HG03066 (cell line): ENCODE measurements around the gene RAPGEFL1.
"Not testable (repeated sequence)": the region's sequence is repeated elsewhere in the genome, so short reads cannot be mapped to it uniquely, and the experiment has no call there.

ENCODE experiments used
- ATAC-seq: cut with Tn5 transposase; IDR thresholded peaks from one replicate; pipeline ENCODE4 v1.9.1; 2021; ENCODE audit warnings: low read depth; ENCODE audit not compliant: unreplicated experiment

Gene RAPGEFL1, protein sequence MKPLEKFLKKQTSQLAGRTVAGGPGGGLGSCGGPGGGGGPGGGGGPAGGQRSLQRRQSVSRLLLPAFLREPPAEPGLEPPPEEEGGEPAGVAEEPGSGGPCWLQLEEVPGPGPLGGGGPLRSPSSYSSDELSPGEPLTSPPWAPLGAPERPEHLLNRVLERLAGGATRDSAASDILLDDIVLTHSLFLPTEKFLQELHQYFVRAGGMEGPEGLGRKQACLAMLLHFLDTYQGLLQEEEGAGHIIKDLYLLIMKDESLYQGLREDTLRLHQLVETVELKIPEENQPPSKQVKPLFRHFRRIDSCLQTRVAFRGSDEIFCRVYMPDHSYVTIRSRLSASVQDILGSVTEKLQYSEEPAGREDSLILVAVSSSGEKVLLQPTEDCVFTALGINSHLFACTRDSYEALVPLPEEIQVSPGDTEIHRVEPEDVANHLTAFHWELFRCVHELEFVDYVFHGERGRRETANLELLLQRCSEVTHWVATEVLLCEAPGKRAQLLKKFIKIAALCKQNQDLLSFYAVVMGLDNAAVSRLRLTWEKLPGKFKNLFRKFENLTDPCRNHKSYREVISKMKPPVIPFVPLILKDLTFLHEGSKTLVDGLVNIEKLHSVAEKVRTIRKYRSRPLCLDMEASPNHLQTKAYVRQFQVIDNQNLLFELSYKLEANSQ

DNA sequence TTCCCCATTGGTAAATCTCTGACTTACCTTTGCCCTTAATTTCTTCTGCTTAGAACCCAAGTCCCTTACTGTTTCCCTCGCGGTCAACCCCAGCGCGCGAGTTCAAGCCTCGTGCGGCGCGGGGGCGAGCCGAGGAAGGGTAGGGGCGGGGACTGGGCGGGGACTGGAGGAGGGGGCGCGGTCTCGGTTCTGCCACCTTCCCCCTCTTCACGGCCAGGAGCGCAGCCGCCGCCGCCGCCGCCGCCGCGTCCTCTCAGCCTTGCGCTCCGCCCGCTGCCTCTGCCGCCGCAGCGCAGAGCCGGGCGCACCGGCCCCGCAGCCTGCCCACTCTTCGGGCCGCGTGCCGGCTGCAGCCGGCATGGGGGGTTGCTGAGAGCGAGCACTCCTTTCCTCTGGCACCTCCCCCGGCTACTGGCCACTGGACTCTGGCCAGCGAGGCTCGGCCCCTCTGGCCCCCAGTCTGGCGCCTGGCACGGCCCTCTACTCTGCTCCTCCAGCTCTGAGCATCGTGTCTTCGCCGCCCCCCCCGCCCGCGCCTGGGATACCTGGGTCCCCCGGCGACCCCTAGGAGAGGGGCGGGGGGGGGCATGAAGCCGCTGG is at the start of gene RAPGEFL1:
Gene RAPGEFL1 (plus strand): TSS at position 196 of the 600 bp plus-strand sequence. CDS start 392 bp downstream, at position 588.
- no peak for ATAC-seq

DNA sequence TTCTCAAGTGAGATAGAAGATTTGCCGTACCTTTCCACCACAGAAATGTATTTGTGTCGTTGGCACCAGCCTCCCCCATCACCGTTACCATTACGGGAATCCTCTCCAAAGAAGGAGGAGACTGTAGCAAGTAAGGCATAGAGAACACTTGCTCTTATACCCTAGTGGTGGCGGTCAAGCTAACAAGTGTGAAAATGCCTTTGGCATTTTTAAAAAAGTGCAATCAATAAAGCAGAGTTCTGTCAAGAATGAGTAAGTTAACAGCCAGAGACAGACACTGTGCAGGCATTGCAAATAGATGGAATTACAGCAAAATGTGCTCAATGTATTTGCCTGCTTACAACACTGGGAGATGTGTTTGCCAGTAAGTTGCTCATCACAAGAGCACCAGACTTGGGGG is 47.8 kb upstream of the RAPGEFL1 start:
- no peak for ATAC-seq

DNA sequence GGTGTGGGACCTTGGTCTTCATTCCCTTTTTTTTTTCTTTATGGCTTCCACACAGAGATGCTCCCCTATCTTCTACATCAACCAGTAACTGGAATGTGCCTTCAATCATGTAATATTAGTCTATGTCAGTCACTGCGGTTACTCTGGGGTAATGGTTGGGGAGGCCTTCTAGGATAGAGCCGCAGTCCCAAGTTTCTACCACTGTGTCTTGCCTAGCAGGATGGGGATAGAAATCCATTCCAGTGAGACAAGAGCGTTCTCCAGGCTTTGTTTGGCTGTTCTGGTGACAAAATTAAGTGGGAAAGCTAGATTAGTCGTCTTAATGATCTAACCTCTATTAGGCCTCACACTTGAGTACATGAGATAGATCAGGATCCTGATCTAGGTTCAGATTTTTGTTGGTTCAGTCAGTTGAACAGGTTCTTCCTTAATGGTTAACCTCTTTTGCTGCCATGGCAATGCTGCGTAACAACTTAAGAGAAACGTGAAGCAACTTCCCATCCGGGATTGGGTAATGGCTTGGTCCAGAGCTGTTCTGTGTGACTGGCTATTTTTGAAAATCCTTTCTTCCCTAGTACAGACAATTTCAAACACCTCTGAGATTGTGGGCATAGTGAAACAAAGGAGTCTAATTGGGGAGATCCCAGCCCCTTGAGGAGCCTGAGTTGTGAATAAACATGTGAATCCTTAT is 46.8 kb upstream of the RAPGEFL1 start:
- ATAC-seq = no peak

DNA sequence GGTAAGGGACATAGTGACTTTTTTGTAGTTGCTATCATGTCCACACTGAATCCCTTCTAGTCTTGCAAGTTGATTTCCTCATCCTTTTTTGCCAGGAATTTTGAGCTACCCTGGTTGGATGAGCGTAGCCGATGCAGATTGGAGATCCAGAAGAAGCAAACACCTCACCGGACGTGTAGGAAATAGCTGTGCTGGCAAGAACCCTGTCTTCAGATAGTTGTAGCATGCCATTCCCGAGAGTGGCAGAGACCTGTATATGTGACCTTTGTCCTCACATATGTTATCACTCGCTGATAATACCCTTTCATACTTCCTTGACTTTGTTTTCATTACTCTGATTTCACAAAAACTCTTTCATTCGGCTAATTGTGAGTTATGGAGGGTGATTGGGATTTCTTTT is 43.1 kb upstream of the RAPGEFL1 start:
- no peak for ATAC-seq

DNA sequence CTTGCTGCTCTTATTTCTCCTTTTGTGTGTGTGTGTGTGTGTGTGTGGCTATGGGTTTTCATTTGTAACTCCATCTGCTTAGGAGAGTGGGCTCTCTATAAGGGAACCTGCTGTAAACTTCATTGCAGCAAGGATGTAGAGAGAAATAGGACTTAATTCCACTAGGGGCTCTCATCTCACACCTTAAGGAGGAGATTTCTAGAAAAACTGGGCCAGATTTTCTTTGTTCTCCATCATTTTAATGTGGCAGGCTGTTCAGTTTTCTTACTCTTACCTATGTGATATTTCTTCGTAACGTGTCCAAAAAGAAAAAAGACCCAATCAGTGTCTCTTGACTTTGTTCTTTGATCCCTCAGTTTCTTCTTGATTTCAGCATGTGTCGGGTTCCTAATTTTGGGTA is 41.5 kb upstream of the RAPGEFL1 start:
- no peak for ATAC-seq

DNA sequence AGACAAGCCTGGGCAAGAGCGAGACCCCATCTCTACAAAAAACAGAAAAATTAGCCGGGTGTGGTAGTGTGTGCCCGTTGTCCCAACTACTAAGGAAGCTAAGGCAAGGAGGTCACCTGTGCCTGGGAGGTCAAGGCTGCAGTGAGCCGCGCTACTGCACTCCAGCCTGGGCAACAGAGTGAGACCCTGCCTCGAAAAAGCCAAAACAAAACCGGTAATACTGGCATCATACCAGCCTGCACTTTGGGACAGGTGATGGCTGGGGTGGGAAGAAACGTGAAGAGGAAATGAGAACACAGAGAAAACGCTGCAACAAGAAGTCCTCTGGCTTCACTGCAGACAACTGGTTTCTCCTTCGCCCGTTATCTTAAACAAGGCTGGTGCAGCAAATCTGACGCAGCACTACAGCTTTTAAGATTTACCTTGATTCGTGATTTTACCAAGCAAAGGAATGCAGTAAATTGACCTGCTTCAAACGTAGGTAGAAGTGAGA is 37.7 kb upstream of the RAPGEFL1 start:
- peak; percentile 13 for ATAC-seq

DNA sequence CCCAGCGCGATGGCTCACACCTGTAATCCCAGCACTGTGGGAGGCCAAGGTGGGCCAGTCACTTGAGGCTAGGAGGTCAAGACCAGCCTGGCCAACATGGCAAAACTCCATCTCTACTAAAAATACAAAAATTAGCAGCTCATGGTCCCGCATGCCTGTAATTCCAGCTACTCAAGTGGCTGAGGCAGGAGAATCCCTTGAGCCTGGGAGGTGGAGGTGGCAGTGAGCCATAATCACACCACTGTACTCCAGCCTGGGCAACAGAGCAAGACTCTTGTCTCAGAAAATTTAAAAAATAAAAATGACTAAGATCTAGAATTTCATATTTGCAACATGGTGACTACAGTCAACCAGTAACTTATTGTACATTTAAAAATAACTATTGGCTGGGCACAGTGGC is 34.1 kb upstream of the RAPGEFL1 start:
- ATAC-seq = not testable (repeated sequence)

DNA sequence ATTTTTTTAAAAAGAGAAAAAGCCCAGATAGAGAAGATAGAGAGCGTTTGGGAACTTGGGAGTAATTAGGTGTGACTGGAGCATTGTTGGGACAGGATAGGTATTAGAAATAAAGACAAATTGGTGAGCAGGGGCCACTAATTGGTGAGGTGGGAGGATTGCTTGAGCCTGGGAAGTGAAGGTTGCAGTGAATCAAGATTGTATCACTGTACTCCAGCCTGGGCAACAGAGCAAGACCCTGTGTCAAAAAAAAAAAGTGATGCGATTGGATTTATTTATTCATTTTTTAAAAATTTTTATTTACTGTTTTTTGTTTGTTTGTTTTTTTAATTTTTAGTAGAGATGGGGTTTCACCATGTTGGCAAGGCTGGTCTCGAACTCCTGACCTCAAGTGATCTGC is 31.8 kb upstream of the RAPGEFL1 start:
- ATAC-seq = no peak

DNA sequence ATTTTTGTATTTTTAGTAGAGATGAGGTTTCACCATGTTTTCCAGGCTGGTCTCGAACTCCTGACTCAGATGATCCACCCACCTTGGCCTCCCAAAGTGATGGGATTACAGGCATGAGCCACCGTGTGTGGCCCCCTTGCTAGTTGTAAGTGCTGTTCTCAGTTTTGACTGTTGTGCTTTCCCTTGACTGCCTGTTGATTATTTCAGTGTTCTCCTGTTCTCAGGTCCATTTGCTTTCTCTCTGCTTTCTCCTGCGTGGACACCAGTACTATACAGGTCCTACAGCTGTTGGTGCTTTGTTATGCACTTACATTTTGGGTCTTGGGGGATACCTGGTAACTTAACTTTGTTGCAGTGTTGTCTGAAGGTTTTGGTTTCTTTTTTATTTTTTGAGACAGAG is 28.7 kb upstream of the RAPGEFL1 start:
- no peak for ATAC-seq

DNA sequence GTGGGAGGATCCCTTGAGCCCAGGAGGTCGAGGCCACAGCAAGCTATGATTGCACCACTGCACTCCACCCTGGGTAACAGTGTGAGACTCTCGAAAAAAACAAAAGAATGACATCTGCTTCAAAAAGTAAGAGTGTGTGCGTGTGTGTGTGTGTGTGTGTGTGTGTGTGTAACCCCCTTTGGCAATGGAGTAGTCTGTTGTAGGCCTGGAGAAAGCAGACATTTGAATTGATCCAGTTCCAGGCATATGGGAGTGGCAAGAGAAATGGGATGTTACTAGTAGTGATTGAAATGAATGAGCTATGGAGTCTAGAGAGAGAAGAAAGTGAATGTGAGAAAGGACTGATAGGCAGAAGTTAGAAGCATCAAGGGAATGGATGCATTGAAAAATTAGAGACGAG is 27.0 kb upstream of the RAPGEFL1 start:
- no peak for ATAC-seq

DNA sequence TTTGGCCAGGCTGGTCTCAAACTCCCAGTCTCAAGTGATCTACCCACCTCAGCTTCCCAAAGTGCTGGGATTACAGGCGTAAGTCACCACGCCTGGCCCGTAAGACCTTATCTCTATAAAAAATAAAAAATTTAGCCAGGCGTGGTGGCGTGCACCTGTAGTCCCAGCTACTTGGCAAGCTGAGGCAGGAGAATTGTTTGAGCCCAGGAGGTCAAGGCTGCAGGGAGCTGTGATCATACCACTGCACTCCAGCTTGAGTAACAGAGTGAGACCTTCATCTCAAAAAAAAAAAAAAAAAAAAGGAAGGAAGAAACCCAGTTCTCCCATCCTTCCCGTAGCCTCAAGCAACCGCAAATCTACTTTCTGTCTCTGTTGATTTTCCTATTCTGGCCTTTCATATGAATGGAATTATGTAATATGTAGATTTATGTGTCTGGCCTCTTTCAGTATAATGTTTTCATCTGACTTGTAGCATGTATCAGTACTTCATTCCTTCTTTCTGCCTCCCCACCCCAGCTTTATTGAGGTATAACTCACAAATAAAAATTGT is 25.8 kb upstream of the RAPGEFL1 start:
- ATAC-seq = no peak

DNA sequence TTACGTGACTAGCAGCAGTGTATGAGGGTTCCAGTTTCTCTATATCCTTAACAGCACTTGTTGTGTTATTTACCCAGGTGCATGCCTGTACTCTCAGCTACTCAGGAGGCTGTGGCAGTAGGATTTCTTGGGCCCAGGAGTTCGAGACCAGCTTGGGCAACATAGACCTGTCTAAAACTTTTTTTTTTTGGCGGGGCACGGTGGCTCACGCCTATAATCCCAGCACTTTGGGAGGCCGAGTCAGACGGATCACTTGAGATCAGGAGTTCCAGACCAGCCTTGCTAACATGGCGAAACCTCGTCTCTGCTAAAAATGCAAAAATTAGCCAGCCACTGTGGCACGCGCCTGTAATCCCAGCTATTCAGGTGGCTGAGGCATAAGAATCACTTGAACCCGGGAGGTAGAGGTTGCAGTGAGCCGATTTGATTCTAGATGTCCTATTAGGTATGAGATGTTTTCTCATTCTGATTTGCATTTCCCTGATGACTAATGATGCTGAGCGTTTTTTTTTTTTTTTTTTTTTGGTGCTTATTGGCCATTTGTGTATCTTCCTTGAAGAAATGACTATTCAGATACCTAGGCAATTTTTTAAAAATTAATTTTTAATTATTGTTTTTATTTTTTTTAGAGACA is 23.6 kb upstream of the RAPGEFL1 start:
- no peak for ATAC-seq

DNA sequence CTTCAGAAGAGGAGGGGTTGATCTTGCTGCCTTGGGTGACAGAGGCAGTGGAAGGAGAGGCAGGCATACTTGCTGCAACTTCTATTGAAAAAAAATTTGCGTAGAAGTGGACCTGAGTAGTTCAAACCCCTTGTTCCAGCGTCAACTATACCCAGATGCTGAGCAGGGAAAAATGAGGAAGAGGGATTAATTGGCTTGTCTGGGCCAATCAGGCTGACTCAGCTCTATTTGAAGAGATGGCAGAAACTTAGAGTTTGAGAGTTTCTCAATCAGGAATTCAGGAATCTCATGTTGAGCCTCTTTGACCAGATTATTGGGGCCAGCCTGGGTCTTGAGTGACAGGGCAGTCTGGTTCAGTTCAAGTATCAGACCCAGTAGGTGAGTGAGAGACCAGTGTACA is 19.3 kb upstream of the RAPGEFL1 start:
- ATAC-seq = no peak

DNA sequence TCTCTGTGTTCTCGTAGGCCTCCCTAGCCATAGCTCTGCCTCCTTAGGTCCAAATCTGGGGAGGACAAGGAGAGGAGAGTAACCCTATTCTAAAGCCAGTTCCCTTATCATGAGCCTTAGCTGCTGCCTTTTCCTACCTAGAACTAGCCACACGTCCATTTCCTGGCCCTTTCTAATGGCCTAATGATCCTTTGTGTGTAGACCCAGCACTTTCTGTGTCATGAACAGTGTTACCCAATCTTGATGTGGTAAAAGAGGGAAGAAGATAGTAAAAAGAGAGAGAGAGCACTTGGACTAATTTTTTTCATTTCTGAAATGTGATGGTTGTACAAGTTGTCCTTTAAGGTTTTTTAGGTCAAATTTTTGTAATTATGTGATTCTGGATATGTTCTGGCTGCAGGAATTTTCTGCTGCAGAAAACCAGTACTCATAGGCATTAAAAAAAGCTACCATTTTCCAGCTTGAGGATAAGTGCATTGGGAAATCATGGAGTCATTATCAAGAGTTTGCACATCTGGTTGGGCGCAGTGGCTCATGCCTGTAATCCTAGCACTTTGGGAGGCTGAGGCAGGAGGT is 18.7 kb upstream of the RAPGEFL1 start:
- ATAC-seq = no peak

DNA sequence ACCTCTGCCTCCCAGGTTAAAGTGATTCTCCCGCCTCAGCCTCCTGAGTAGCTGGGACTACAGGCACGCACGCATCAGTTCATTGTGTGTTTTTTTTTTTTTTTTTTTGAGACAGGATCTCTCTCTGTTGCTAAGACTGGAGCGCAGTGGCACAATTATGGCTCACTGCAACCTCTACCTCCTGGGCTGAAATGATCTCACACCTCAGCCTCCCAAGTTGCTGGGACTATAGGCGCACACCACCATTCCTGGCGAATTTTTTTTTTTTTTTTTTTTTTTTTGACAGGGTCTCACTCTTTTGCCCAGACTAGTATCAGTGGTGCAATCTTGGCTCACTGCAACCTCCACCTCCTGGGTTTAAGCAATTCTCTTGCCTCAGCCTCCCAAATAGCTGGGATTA is 17.8 kb upstream of the RAPGEFL1 start:
- no peak for ATAC-seq

DNA sequence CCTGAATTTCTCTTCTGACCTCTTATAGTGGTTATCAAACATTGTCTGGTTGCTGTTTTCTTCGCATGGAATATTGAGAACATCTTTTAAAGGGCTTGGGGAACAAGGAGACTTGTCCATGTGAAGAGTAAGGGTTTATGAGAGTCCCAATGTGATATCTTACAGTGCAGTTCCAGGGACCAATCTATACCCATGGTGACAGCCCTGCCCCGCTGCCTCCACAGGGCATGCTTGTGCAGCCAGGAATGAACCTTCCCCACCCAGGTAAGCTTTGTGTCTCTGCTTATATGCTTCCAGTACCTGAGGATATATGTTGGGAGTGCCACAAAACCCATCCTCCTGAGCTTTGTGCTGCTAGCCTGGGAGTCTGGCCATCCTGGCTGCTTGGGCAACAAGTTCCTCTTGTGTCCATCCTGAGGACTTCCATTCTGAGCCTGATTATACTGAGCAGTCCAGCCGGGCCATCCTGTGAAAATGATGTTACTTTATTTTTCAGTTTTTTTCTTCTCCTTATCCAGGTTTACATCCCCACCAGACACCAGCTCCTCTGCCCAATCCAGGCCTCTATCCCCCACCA is 9.5 kb upstream of the RAPGEFL1 start:
- ATAC-seq = no peak

DNA sequence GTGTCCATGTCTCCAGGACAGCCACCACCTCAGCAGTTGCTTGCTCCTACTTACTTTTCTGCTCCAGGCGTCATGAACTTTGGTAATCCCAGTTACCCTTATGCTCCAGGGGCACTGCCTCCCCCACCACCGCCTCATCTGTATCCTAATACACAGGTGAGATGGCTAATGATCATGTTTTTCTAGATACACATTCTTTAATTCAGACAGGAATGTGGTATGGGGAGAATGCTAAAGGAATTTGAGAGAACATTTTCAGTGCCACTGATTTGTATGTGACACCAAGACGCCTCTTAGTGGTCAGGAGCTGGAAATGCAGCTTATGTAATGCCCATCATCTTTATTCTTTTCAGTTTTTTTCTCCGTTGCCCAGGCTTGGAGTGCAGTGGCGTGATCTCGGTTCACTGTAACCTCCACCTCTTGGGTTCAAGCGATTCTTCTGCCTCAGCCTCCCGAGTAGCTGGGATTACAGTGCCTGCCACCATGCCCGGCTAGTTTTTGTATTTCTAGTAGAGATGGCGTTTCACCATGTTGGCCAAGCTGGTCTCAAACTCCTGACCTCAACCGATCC is 8.9 kb upstream of the RAPGEFL1 start:
- no peak for ATAC-seq

DNA sequence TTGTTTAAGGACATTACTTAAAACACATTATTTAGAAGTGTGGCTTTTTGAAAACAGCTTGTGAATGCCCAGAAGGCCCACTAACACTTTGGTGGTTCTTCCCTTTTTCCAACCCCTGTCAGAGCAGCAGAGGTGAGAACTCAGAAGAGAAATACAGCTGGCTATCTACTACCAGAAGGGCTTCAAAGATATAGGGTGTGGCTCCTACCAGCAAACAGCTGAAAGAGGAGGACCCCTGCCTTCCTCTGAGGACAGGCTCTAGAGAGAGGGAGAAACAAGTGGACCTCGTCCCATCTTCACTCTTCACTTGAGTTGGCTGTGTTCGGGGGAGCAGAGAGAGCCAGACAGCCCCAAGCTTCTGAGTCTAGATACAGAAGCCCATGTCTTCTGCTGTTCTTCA is 6.9 kb upstream of the RAPGEFL1 start:
- no peak for ATAC-seq

DNA sequence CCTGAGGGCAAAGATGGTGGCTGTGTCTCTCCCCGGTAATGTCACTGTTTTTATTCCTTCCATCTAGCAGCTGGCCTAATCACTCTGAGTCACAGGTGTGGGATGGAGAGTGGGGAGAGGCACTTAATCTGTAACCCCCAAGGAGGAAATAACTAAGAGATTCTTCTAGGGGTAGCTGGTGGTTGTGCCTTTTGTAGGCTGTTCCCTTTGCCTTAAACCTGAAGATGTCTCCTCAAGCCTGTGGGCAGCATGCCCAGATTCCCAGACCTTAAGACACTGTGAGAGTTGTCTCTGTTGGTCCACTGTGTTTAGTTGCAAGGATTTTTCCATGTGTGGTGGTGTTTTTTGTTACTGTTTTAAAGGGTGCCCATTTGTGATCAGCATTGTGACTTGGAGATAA is 5.5 kb upstream of the RAPGEFL1 start:
- no peak for ATAC-seq
